ENCODE data around the gene EDEM2.
"Not testable (repeated sequence)": the region's sequence is repeated elsewhere in the genome, so short reads cannot be mapped to it uniquely, and the experiment has no call there.

Gene EDEM2, protein sequence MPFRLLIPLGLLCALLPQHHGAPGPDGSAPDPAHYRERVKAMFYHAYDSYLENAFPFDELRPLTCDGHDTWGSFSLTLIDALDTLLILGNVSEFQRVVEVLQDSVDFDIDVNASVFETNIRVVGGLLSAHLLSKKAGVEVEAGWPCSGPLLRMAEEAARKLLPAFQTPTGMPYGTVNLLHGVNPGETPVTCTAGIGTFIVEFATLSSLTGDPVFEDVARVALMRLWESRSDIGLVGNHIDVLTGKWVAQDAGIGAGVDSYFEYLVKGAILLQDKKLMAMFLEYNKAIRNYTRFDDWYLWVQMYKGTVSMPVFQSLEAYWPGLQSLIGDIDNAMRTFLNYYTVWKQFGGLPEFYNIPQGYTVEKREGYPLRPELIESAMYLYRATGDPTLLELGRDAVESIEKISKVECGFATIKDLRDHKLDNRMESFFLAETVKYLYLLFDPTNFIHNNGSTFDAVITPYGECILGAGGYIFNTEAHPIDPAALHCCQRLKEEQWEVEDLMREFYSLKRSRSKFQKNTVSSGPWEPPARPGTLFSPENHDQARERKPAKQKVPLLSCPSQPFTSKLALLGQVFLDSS

GRCh38 chr20:35146920-35147574, at the start of gene EDEM2:
TSS of gene EDEM2 (minus strand) at chr20:35147336. CDS start at chr20:35147258, 78 bp downstream.
- DNase-seq (ENCODE audit: extremely low read depth in 1 of 2, low read depth in 1 of 2): peak; percentile 86 to 87

DNA sequence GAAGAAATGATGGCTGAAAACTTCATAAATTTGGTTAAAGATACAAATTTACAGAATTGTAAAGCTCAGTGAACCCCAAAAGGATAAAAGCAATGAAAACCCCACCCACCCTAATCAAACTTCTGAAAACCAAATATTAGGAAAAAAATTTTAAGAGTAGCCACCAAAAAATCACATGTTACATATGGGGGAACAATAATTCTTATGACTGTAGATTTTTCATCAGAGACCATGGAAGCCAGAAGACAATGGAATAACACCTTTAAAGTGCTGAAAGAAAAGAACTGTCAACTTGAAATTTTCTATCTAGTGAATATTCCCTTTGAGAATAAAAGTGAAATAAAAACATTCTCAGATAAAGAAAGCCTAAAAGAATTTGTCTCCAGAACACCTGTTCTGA, 49.2 kb upstream of the EDEM2 start:
- DNase-seq (ENCODE audit: extremely low read depth in 1 of 2, low read depth in 1 of 2): no peak

DNA sequence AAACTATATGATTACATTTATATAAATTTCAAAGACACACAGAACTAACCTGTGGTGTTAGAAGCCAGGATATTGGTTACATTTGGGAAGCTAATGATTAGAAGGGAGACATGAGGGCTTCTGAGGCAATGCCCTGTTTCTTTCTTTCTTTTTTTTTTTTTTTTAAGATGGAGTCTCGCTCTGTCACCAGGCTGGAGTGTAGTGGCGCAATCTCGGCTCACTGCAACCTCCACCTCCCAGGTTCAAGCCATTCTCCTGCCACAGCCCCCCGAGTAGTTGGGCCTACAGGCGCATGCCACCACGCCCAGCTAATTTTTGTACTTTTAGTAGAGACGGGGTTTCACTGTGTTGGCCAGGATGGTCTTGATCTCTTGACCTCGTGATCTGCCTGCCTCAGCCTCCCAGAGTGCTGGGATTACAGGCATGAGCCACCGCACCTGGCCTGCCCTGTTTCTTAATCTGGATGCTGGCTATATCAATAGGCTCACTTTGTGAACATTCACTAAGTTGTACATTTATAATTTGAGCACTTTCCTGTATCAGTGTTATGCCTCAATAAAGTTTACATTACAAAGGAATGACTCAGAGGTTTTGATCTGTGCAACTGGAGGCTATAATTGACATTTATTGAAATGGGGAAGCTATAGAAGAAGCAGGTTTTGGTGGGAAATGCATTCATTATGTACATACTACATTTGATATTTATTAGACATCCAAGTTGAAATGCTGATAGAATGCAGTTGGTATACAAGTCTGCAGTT, 46.1 kb upstream of the EDEM2 start:
- not testable (repeated sequence) for DNase-seq (ENCODE audit: extremely low read depth in 1 of 2, low read depth in 1 of 2)

DNA sequence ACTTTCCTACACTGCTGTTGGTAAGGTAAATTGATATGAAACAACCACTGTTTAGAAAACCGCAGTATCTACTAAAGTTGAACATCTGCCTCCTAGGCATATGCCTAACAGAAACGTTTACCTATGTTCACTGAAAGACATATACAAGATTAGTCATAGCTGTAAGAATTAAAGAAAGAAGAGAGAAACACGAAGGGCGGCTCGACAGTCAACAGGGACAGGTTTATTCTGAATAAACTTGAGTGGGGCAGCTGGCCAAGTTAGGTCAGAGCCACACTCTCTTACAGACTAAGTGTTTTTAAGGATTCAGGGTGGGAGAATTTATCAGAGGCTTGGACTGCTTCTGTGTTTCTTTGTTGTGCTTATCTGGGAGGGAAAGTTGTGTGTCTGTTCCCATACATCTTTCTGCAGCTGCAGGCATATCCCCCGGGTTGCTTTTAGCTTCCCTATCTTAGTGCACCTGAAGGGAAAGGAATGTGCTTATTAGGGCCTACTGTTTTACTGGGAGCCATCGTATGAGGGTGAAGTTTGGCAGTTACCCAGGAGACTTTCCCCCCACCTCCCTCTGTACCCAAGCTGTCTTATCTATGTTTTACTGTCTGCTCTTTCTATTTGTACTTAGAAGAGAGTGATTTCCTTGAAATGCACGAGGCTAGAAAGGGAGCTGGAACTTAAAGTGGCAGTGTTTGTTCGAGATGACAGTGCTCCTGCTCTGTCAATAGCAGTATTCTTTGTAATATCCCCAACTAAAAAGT, 45.2 kb upstream of the EDEM2 start:
- DNase-seq (ENCODE audit: extremely low read depth in 1 of 2, low read depth in 1 of 2): no peak

GRCh38 chr20:35191419-35192117, 44.4 kb upstream of the EDEM2 start:
- no peak for DNase-seq (ENCODE audit: extremely low read depth in 1 of 2, low read depth in 1 of 2)

DNA sequence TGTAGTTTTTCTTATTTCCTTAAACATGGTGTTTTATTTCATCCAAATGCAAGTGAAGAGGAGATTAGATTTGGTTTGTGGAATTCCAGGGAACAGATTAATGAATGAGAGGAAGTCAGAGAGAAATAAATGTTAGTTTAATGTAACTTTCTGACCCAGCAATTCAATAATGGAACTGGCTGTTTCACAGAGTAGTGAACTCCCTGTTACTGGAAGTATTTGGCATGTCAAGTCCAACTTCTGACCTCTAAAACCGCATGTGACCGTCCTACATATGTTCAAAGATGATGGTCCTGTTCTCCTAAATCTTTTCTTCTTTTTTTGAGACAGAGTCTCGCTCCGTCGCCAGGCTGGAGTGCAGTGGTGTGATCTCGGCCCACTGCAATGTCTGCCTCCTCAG, 43.4 kb upstream of the EDEM2 start:
- DNase-seq (ENCODE audit: extremely low read depth in 1 of 2, low read depth in 1 of 2): no peak

DNA sequence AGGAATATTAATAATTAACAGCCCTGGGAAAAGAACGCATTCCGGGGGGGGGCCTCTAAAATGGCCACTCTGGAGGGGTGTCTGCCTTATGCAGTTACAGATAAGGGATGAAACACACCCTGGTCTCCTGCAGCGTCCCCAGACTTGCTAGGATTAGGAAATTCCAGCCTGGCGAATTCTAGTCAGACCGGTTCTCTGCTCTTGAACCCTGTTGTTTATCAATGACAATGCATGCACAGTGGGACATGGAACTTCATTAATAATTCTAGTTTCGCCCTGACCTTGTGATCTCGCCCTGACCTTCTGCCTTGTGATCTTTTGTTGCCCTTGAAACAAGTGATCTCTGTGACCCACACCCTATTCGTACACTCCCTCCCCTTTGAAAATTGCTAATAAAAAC, 42.1 kb upstream of the EDEM2 start:
- DNase-seq (ENCODE audit: extremely low read depth in 1 of 2, low read depth in 1 of 2): not testable (repeated sequence)

DNA sequence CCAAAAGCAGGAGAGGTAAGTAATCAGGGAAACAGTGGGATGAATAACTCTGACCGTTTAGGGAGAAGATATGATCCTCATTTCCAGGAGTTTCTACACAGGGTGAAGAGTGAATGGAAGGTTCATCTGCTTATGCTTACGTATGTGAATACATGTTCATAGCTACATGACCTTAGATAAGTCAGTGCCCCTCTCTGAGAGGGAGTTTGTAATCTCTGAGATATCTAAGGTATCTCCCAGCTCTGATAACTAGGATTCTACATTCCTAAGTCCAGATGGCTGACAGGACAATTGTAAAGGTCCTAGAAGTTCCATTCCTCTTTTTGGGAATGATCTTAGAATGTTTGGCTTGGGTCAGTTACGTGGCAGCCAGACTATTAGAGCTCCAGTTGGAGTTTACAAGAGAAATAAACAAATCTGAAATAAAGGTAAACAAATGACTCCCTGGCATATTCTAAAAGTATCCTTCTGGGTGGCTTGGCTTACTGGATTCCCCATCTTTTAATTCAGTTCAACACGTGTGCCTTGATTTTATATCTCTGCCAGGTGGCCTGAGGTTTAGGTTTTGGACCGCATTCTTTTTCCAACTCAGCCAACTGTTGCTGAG, 40.6 kb upstream of the EDEM2 start:
- DNase-seq (ENCODE audit: extremely low read depth in 1 of 2, low read depth in 1 of 2): no peak

- DNase-seq (ENCODE audit: extremely low read depth in 1 of 2, low read depth in 1 of 2): not testable (repeated sequence)
These were observed 39.7 kb upstream of the EDEM2 start for GRCh38 chr20:35186691-35187289.

DNA sequence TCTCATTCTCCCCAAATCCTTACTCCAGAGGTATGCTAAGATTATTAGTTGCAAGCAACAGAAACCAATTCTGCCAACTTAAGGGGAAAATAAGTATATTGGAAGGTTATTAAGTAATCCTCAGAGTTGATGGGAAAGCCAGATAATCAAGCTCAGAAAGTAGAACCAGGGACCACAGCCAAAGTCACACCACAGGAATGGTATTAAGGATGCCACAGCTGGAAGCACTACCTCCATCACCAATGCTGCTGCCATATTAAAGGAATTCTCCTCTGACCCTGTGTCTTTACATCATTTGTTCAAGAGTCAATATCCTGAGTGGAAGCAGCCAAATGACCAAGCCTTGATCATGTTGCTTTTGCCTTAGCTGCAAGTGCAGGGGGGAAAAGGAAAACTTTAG, 34.6 kb upstream of the EDEM2 start:
- DNase-seq (ENCODE audit: extremely low read depth in 1 of 2, low read depth in 1 of 2): no peak

DNA sequence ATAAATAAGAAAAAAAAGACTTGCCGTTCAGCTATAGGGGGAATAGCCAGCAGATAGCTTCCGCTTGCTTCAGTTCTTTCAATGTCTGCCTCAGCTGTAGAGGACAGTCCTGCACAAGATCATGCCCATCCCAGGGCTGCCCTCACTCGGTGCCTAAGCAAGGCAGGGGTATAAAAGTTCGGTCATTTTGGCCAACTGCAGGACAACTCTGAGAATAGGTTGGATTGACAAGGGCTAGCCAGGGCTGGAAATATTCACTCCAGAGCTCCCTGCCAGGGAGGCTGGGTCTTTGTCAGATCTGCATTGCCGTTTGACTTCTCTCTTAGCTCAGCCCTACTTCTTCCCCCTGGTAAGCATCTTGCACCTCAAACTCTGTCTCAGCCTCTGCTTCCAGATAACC, 33.1 kb upstream of the EDEM2 start:
- DNase-seq (ENCODE audit: extremely low read depth in 1 of 2, low read depth in 1 of 2): no peak

GRCh38 chr20:35179292-35180212, 32.4 kb upstream of the EDEM2 start:
- DNase-seq (ENCODE audit: extremely low read depth in 1 of 2, low read depth in 1 of 2): no peak

GRCh38 chr20:35176132-35176531, 29.0 kb upstream of the EDEM2 start:
- DNase-seq (ENCODE audit: extremely low read depth in 1 of 2, low read depth in 1 of 2): no peak

DNA sequence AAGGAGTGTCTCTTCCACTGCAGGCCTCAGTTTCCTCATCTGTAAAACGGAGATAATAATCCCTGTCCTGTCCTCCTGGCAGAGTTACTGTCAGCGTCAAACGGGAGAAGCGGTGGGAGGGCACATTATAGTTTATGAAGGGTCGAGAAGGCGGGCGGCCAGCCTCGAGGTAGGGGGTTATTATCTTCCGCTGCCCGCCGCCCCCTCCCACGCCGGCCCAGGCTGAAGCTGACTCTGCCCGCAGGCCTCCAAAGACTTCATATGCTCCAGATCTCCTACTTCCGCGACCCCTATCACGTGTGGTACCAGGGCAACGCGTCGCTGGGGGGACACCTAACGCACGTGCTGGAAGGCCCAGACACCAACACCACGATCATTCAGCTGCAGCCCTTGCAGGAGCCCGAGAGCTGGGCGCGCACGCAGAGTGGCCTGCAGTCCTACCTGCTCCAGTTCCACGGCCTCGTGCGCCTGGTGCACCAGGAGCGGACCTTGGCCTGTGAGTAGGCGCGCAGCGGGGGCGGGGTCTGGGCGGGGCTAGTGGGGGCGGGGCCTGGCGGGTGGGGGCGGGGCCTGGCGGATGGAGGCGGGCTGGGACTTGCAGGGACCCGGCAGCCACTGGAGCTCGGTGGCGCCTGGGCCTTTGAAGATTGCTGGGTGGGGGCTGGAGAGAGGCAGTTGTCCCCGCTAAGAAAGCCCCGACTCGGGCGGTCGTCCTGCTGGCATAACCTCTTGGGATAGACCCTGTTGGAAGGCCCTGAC, 27.5 kb upstream of the EDEM2 start:
- no peak for DNase-seq (ENCODE audit: extremely low read depth in 1 of 2, low read depth in 1 of 2)

DNA sequence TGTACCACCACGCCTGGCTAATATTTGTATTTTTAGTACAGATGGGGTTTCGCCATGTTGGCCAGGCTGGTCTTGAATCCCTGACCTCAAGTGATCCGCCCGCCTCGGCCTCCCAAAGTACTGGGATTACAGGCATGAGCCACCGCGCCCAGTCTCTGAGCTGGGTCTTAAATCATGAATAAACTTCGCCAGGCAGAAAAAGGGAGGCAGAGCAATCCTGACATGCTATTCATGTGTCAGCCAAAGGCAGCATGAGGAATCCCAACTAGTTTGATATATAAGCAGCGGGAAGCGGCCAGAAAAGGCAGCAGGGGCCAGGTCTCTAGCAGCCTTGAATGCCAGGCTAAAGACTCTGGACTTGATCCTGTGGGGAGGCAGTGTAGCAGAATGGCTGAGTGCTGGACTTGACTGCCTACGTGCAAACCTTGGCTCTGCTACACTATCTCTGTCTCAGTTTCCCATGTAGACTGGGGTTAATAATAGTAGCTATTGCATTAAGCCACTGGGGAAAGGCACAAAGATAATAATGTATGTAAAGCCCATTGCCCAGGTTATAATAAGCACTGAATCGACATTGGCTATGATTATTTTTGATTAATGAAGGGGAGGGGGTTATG, 26.5 kb upstream of the EDEM2 start:
- no peak for DNase-seq (ENCODE audit: extremely low read depth in 1 of 2, low read depth in 1 of 2)

- DNase-seq (ENCODE audit: extremely low read depth in 1 of 2, low read depth in 1 of 2): no peak
These were observed 25.3 kb upstream of the EDEM2 start for GRCh38 chr20:35172434-35172806.
